ENCODE measurements around the gene FBXO42. TPM values are rescaled to one million over a fixed set of nuclear protein-coding genes. Genes with fewer than 3 reads are reported as not detected.
A peak's percentile ranks its signal among the peaks of the same experiment; 100 is the strongest.

FBXO42 gene
- total and polyA plus RNA-seq, 2 of the 4 experiments (the other 2 are of a cell fraction) = 12.0 to 18.8 TPM

DNA sequence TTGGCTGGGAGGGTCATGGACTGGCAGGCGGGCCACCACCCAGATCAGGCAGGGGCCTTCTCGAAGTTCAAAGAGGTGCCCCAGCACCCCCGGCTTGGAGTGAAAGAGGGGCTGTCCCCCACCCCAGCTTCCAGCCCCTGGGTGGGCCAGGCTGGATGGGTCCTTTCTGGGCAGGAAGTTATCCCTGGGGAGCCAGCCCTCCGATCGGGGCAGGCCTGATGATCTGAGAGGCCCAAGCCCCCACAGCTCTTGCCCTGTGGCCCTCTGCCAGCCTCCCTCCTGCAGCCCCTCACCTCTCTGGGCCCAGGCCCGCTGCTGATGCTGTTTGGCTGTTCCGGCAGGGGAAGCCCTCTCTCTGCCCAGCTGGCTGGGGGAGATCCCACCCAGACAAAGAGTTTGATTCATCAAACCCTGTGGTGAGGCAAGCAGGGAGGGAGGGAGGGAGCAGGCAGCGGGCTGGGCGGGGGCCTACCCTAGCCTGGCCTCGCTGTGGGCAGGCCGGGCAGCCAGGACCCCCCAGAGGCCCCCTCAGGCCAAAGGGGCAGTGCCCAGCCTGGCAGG is 142.4 kb downstream of the FBXO42 start (continued):
- no peak for TF ChIP-seq RCOR1 (IDR thresholded peaks at IDR 0.05; ENCODE audit: insufficient replicate concordance, low read length)

GRCh38 chr1:16209132-16209846 is 143.0 kb downstream of the FBXO42 start:
- Histone ChIP-seq H3K27me3 (ENCODE audit: control insufficient read depth, insufficient read depth, low read length) (no peaks in the 10 kb centered on the region), H4K20me1 (ENCODE audit: insufficient read depth, low read length) (no peaks in the 10 kb centered on the region), H2BK15ac (ENCODE audit: low read depth, low read length) (no peak overlapping the region), H3K23ac (ENCODE audit: low read depth, low read length) (no peak overlapping the region), H3K4me3 (ENCODE audit: insufficient read depth, low read depth, low read length) (peak overlapping the region; percentile 8; the same call in 1 of the 2 replicates), H3K9me3 (ENCODE audit: control insufficient read depth, insufficient read depth, low read length) (no peaks in the 10 kb centered on the region), H2BK20ac (ENCODE audit: low read depth, low read length) (no peak overlapping the region), H3K18ac (ENCODE audit: low read depth, low read length) (no peak overlapping the region), H2AK5ac (ENCODE audit: low read depth, low read length) (peak overlapping the region; percentile 45; the same call in 1 of the 2 replicates), H3K56ac (ENCODE audit: extremely low read depth, insufficient read depth, low read length) (no peak overlapping the region), H3K4me1 (ENCODE audit: control insufficient read depth, insufficient read depth, low read length) (peaks cover 9% of the 10 kb centered on the region), H3K79me1 (ENCODE audit: low read depth in 1 of 2, low read length in 2 of 2) (peaks cover 7 to 18% of the 10 kb centered on the region in 2 experiments; a peak in 3 of 4 replicates), H3K4ac (ENCODE audit: low read depth, low read length) (peak overlapping the region; percentile 10), H3K9me1 (ENCODE audit: insufficient read depth, low read length) (peaks cover 6% of the 10 kb centered on the region; the same call in 1 of the 2 replicates), H2BK120ac (ENCODE audit: low read depth, low read length) (no peak overlapping the region), H3K36me3 (ENCODE audit: control insufficient read depth, insufficient read depth, low read length) (no peaks in the 10 kb centered on the region), H3K27ac (ENCODE audit: insufficient read depth, low read length) (no peak overlapping the region; the same call in 1 of the 2 replicates), H3K4me2 (ENCODE audit: low read depth, low read length) (peak overlapping the region; percentile 20; the same call in 1 of the 2 replicates), H2AK9ac (replicated peaks; ENCODE audit: low read depth, low read length, poor library complexity) (peak overlapping the region; percentile 44), H4K8ac (ENCODE audit: low read depth in 2 of 2, low read length in 2 of 2) (peak overlapping the region; percentile 13 to 24; a peak in 2 of 4 replicates), H4K5ac (ENCODE audit: low read depth, low read length) (no peak overlapping the region; the same call in 1 of the 2 replicates), H4K91ac (ENCODE audit: insufficient read depth, low read depth, low read length) (peak overlapping the region; percentile 20; the same call in 1 of the 2 replicates), H3K9ac (ENCODE audit: low read depth, low read length) (0 out of 2 replicates have a peak overlapping the region, but pooled peaks have one; percentile 37), H3K14ac (replicated peaks; ENCODE audit: low read depth, low read length) (0 out of 2 replicates have a peak overlapping the region, but pooled peaks have one; percentile 16), H2BK5ac (ENCODE audit: low read depth, low read length, poor library complexity, severe bottlenecking) (no peak overlapping the region), H2AFZ (replicated peaks; ENCODE audit: low read length, poor library complexity) (no peak overlapping the region)
- intact Hi-C loops (cut with micrococcal nuclease) = loop anchor here (5.0 kb wide), 2 partner anchors 33 to 158 kb away; partner anchors contain the start of gene SZRD1
- in situ Hi-C loops (cut with MboI; ENCODE audit: low sequenced_read_pairs) = no loop called here
- ATAC-seq (ENCODE audit: low read depth) (no peak), DNase-seq (no peak)
- CTCF ChIA-PET = no interaction called here
- POLR2A ChIA-PET (ENCODE audit: unreplicated experiment) = interaction anchor here (0.5 kb wide), 1 partner anchor 17 kb away, joined by 3 read pairs; no protein-coding TSS in a partner anchor
- 88% methylated on average over 4 of the region's 9 CpGs; no CpG with 5 or more reads in 1 of the 2 experiments for WGBS, 2 experiments (ENCODE audit: extremely low coverage in 2 of 2, insufficient read length in 1 of 2)
- dilution Hi-C loops (cut with HindIII; ENCODE audit: low sequenced_read_pairs, unreplicated experiment) = no loop called here
- no TSS peak for BruUV-seq (replicated peaks)
- TF ChIP-seq RCOR1 (IDR thresholded peaks at IDR 0.05; ENCODE audit: insufficient replicate concordance, low read length) (no peak), SMC3 (IDR thresholded peaks at IDR 0.05; ENCODE audit: low read depth, low read length) (no peak), ELK1 (IDR thresholded peaks at IDR 0.05; ENCODE audit: borderline replicate concordance, low read depth, low read length) (no peak), RAD21 (IDR thresholded peaks at IDR 0.05; ENCODE audit: low read length) (no peak), CHD1 (IDR thresholded peaks at IDR 0.05; ENCODE audit: low read depth, low read length) (no peak), CEBPB (IDR thresholded peaks at IDR 0.05; ENCODE audit: low read depth, low read length) (no peak), RFX5 (IDR thresholded peaks at IDR 0.05; ENCODE audit: low read depth, low read length) (no peak), MAFK (IDR thresholded peaks at IDR 0.05; ENCODE audit: low read depth, low read length) (no peak), FOS (IDR thresholded peaks at IDR 0.05; ENCODE audit: low read depth, low read length) (no peak), NFE2L2 (IDR thresholded peaks at IDR 0.05; ENCODE audit: low read depth, low read length) (no peak), MXI1 (IDR thresholded peaks at IDR 0.05; ENCODE audit: borderline replicate concordance, low read depth, low read length) (no peak), POLR2A (IDR thresholded peaks at IDR 0.05; ENCODE audit: low read depth, low read length) (no peak), MAZ (IDR thresholded peaks at IDR 0.05; ENCODE audit: borderline replicate concordance, low read depth, low read length) (no peak)
- TF ChIP-seq, protein P1, sequence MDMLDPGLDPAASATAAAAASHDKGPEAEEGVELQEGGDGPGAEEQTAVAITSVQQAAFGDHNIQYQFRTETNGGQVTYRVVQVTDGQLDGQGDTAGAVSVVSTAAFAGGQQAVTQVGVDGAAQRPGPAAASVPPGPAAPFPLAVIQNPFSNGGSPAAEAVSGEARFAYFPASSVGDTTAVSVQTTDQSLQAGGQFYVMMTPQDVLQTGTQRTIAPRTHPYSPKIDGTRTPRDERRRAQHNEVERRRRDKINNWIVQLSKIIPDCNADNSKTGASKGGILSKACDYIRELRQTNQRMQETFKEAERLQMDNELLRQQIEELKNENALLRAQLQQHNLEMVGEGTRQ (IDR thresholded peaks at IDR 0.05; ENCODE audit: low read depth, low read length) = no peak

Data from IMR-90 (cell line).